ENCODE data around the gene DIPK2B.

DIPK2B gene

DNA sequence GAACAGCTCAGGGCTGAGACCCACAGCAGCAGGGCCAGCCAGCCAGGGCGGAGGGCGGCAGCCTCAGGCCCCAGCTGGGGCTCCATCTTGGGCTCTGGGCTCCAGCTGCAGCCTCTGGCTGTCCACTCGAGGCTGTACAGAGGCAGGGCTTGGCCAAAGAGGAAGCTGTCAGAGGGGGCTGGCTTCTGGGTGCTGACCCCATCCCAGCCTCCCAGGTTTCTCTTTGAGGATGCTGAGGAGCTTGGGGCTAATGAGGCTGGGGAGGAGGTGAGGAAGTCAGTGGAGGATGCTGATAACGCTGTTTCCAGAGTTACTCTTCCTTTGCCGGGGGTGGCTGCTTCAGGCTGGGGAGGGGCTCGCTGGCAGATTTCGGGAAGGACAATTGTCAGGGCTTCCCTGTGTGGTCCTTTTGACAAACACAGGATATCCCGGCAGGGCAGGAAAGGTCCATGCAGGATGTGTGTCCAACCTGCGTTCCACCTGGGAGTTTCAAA lies at the start of gene DIPK2B:
DIPK2B (minus strand) TSS at position 136 of the 494 bp plus-strand sequence; CDS start at position 86, 50 bp downstream.
- Histone ChIP-seq H2AFZ (ENCODE audit: low read depth, low read length) (no peak within 1 kb of the TSS), H3K36me3 (ENCODE audit: insufficient read depth, low read length) (no peaks in the 10 kb centered on the region)

GRCh38 chrX:45240301-45240700 lies 39.6 kb upstream of the DIPK2B start:
- Histone ChIP-seq H3K36me3 (ENCODE audit: insufficient read depth, low read length) (no peaks in the 10 kb centered on the region), H3K27me3 (ENCODE audit: insufficient read depth, low read length) (no peaks in the 10 kb centered on the region), H3K4me1 (ENCODE audit: insufficient read depth, low read length) (no peaks in the 10 kb centered on the region), H3K4me3 (ENCODE audit: low read length) (no peak overlapping the region), H3K9me3 (ENCODE audit: low read length) (no peaks in the 10 kb centered on the region), H2AFZ (ENCODE audit: low read depth, low read length) (no peak overlapping the region)

More for the DNA sequence above, at the start of gene DIPK2B:
- H3K4me3 ChIP-seq (ENCODE audit: low read length) = no peak within 1 kb of the TSS
- H3K27me3 ChIP-seq (ENCODE audit: insufficient read depth, low read length) = peaks cover 10% of the 10 kb centered on the region
- H3K4me1 ChIP-seq (ENCODE audit: insufficient read depth, low read length) = no peaks in the 10 kb centered on the region
- H3K9me3 ChIP-seq (ENCODE audit: low read length) = no peaks in the 10 kb centered on the region

- Histone ChIP-seq H3K4me1 (ENCODE audit: insufficient read depth, low read length) (no peaks in the 10 kb centered on the region), H2AFZ (ENCODE audit: low read depth, low read length) (no peak overlapping the region), H3K4me3 (ENCODE audit: low read length) (no peak overlapping the region), H3K27me3 (ENCODE audit: insufficient read depth, low read length) (no peaks in the 10 kb centered on the region), H3K36me3 (ENCODE audit: insufficient read depth, low read length) (no peaks in the 10 kb centered on the region), H3K9me3 (ENCODE audit: low read length) (no peaks in the 10 kb centered on the region)
Measured at GRCh38 chrX:45238489-45238888, 37.8 kb upstream of the DIPK2B start.

DNA sequence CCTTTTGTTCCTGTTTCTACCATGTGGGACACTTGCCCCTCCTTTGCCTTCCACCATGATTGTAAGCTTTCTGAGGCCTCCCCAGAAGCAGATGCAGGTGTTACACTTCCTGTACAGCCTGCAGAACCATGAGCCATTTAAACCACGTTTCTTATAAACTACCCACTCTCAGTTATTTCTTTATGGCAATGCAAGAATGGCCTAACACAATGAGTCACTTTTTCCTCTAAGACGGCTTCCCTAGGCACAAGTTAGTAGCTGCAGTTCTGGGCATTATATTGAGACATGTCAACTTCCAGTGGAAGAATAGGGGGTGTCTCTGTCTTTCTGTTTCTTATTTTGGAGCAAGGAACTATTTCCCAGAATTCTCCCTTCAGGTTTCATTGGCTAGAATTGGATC lies 32.9 kb upstream of the DIPK2B start:
- H3K4me1 ChIP-seq (ENCODE audit: insufficient read depth, low read length) = no peaks in the 10 kb centered on the region
- no peak overlapping the region for H2AFZ ChIP-seq (ENCODE audit: low read depth, low read length)
- H3K36me3 ChIP-seq (ENCODE audit: insufficient read depth, low read length) = no peaks in the 10 kb centered on the region
- no peaks in the 10 kb centered on the region for H3K9me3 ChIP-seq (ENCODE audit: low read length)
- H3K4me3 ChIP-seq (ENCODE audit: low read length) = no peak overlapping the region
- H3K27me3 ChIP-seq (ENCODE audit: insufficient read depth, low read length) = no peaks in the 10 kb centered on the region

- Histone ChIP-seq H2AFZ (ENCODE audit: low read depth, low read length) (no peak overlapping the region), H3K9me3 (ENCODE audit: low read length) (no peaks in the 10 kb centered on the region), H3K36me3 (ENCODE audit: insufficient read depth, low read length) (no peaks in the 10 kb centered on the region), H3K4me3 (ENCODE audit: low read length) (no peak overlapping the region), H3K27me3 (ENCODE audit: insufficient read depth, low read length) (no peaks in the 10 kb centered on the region), H3K4me1 (ENCODE audit: insufficient read depth, low read length) (no peaks in the 10 kb centered on the region)
Measured at GRCh38 chrX:45232139-45232538, 31.5 kb upstream of the DIPK2B start.

DNA sequence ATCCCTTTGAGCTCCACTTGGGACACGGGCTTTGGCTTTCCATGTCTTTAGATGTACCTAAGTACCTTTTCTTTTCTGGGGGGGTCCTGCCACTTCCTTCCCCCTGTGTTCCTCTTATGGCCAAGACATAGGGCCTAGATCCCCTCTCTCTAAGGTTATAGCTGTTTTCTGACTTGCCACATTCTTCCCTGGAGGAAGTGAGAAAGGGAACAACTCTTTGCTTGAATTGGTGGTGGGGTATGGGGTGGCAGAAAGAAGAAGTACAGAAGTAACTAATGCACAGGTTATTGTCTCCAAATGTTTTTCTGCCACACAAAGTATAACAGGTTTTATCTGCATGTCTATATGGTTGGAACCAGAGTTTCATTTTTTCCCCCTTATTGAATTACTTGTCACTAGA lies 29.7 kb upstream of the DIPK2B start:
- H3K9me3 ChIP-seq (ENCODE audit: low read length) = no peaks in the 10 kb centered on the region
- no peak overlapping the region for H3K4me3 ChIP-seq (ENCODE audit: low read length)
- H3K36me3 ChIP-seq (ENCODE audit: insufficient read depth, low read length) = no peaks in the 10 kb centered on the region
- no peaks in the 10 kb centered on the region for H3K27me3 ChIP-seq (ENCODE audit: insufficient read depth, low read length)
- no peak overlapping the region for H2AFZ ChIP-seq (ENCODE audit: low read depth, low read length)
- no peaks in the 10 kb centered on the region for H3K4me1 ChIP-seq (ENCODE audit: insufficient read depth, low read length)

GRCh38 chrX:45229348-45229747 lies 28.7 kb upstream of the DIPK2B start:
- no peak overlapping the region for H2AFZ ChIP-seq (ENCODE audit: low read depth, low read length)
- no peaks in the 10 kb centered on the region for H3K9me3 ChIP-seq (ENCODE audit: low read length)
- no peaks in the 10 kb centered on the region for H3K4me1 ChIP-seq (ENCODE audit: insufficient read depth, low read length)
- no peaks in the 10 kb centered on the region for H3K27me3 ChIP-seq (ENCODE audit: insufficient read depth, low read length)
- no peak overlapping the region for H3K4me3 ChIP-seq (ENCODE audit: low read length)
- H3K36me3 ChIP-seq (ENCODE audit: insufficient read depth, low read length) = no peaks in the 10 kb centered on the region

DNA sequence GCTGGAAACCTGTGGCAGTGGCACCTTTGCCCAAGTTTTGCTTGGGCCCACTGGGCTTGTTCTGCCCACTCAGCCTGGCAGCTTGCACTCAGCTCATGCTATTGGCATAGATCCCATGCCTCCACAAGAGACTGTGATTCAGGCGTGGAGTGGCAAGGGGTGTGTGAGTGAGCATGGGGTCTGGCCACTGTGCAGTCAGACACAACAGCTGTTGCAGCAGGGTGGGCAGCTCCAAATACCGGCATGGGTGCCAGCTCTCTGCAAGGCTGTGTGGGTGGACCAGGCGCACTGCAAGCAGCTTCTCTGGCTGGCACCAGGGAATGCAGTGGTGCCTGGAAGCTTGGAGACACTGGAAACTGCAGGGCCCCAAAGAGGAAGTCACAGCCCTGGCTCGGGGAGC lies 27.4 kb upstream of the DIPK2B start:
- Histone ChIP-seq H3K4me3 (ENCODE audit: low read length) (no peak overlapping the region), H3K36me3 (ENCODE audit: insufficient read depth, low read length) (no peaks in the 10 kb centered on the region), H2AFZ (ENCODE audit: low read depth, low read length) (no peak overlapping the region), H3K27me3 (ENCODE audit: insufficient read depth, low read length) (no peaks in the 10 kb centered on the region), H3K4me1 (ENCODE audit: insufficient read depth, low read length) (no peaks in the 10 kb centered on the region), H3K9me3 (ENCODE audit: low read length) (no peaks in the 10 kb centered on the region)

GRCh38 chrX:45208121-45208856 lies 7.6 kb upstream of the DIPK2B start:
- H3K4me1 ChIP-seq (ENCODE audit: insufficient read depth, low read length) = no peaks in the 10 kb centered on the region
- no peaks in the 10 kb centered on the region for H3K36me3 ChIP-seq (ENCODE audit: insufficient read depth, low read length)
- H3K27me3 ChIP-seq (ENCODE audit: insufficient read depth, low read length) = no peaks in the 10 kb centered on the region
- no peaks in the 10 kb centered on the region for H3K9me3 ChIP-seq (ENCODE audit: low read length)
- H3K4me3 ChIP-seq (ENCODE audit: low read length) = no peak overlapping the region
- H2AFZ ChIP-seq (ENCODE audit: low read depth, low read length) = no peak overlapping the region

DNA sequence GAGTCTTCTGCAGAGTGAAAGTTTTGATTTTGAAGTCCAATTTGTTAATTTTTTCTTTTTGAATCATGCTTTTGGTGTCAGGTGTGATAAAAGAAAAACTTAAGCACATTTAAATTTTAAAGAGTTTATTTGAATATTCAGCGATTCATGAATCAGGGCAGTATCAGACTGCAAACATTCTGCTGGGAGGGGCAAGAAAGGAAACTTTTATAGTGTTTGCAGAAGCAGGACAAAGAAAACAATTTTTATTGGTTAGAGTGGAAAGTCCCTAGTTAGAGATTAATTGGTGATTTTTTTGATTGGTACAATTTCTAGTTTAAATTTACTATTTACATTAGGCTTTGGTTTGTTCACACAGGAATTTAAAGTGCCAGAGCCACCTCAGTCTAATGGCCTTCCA lies 1.5 kb upstream of the DIPK2B start:
- no peak overlapping the region for H2AFZ ChIP-seq (ENCODE audit: low read depth, low read length)
- no peaks in the 10 kb centered on the region for H3K36me3 ChIP-seq (ENCODE audit: insufficient read depth, low read length)
- no peaks in the 10 kb centered on the region for H3K9me3 ChIP-seq (ENCODE audit: low read length)
- peaks cover 10% of the 10 kb centered on the region for H3K27me3 ChIP-seq (ENCODE audit: insufficient read depth, low read length)
- H3K4me1 ChIP-seq (ENCODE audit: insufficient read depth, low read length) = no peaks in the 10 kb centered on the region
- no peak overlapping the region for H3K4me3 ChIP-seq (ENCODE audit: low read length)

- Histone ChIP-seq H2AFZ (ENCODE audit: low read depth, low read length) (no peak overlapping the region), H3K36me3 (ENCODE audit: insufficient read depth, low read length) (no peaks in the 10 kb centered on the region), H3K9me3 (ENCODE audit: low read length) (no peaks in the 10 kb centered on the region), H3K4me1 (ENCODE audit: insufficient read depth, low read length) (no peaks in the 10 kb centered on the region), H3K4me3 (ENCODE audit: low read length) (no peak overlapping the region), H3K27me3 (ENCODE audit: insufficient read depth, low read length) (peaks cover 10% of the 10 kb centered on the region)
Measured at GRCh38 chrX:45198706-45199105, 2.0 kb downstream of the DIPK2B start.

DNA sequence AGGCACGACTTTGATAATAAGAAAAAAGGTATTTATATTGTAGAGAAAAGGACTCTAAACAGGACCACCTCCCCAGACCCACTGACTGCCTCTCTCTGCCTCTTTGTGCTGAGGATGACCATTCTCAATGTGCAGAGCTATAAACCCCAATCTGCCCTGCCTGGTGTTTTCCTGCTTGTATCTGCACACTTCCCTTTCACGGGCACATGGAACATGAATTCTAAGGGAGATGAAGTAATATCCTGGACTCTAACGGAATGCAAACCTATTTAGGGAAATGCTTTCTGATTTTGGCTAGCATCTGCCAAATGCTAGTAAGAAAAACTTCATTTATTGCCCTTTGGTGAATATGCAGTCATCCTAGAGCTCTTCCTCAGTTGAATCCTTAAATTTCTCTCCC lies 2.4 kb downstream of the DIPK2B start:
- Histone ChIP-seq H3K9me3 (ENCODE audit: low read length) (no peaks in the 10 kb centered on the region), H3K4me1 (ENCODE audit: insufficient read depth, low read length) (no peaks in the 10 kb centered on the region), H3K27me3 (ENCODE audit: insufficient read depth, low read length) (peaks cover 10% of the 10 kb centered on the region), H3K4me3 (ENCODE audit: low read length) (no peak overlapping the region), H2AFZ (ENCODE audit: low read depth, low read length) (no peak overlapping the region), H3K36me3 (ENCODE audit: insufficient read depth, low read length) (no peaks in the 10 kb centered on the region)

DNA sequence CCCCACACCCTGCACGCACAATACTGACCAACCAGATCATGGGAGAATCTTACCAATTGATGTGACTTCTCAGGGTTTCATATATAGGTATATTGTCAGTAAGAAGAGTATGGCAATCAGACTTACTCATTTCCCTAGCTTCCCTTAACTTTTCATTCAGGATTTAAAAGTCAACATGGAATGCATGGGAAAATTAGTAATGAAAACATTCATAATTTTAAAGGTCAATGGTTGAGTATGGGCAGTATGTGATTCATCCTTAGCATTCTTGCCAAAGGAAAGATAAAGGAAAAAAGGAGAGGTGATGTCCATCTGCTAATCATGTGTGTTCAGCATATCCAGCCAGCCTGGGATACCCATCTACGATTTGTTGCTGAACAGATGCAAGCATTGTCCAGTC lies 4.0 kb downstream of the DIPK2B start:
- Histone ChIP-seq H3K9me3 (ENCODE audit: low read length) (no peaks in the 10 kb centered on the region), H3K27me3 (ENCODE audit: insufficient read depth, low read length) (peaks cover 10% of the 10 kb centered on the region), H3K4me3 (ENCODE audit: low read length) (no peak overlapping the region), H2AFZ (ENCODE audit: low read depth, low read length) (no peak overlapping the region), H3K36me3 (ENCODE audit: insufficient read depth, low read length) (no peaks in the 10 kb centered on the region), H3K4me1 (ENCODE audit: insufficient read depth, low read length) (no peaks in the 10 kb centered on the region)
